Ishikawa (cell line): ENCODE measurements around the gene AGAP1.

ENCODE experiments used
- EGR1 ChIP-seq: IDR thresholded peaks from 2 replicates; pipeline ENCODE4 v1.6.1; 2012
- EP300 ChIP-seq: IDR thresholded peaks from 2 replicates; pipeline ENCODE4 v1.6.1; 2012; ENCODE audit warnings: borderline replicate concordance
- NFIC ChIP-seq: IDR thresholded peaks from 2 replicates; pipeline ENCODE4 v1.6.1; 2012
- TAF1 ChIP-seq: IDR thresholded peaks from 2 replicates; pipeline ENCODE4 v1.6.1; 2012; ENCODE audit warnings: low read depth, mild to moderate bottlenecking
- YY1 ChIP-seq: IDR thresholded peaks from 2 replicates; pipeline ENCODE4 v1.6.1; 2012; ENCODE audit warnings: low read depth
- TF ChIP-seq, protein P1 (sequence below): IDR thresholded peaks from 2 replicates; pipeline ENCODE4 v1.6.1; 2012; ENCODE audit warnings: low read depth, mild to moderate bottlenecking
- TF ChIP-seq, protein P2 (sequence below): IDR thresholded peaks from 2 replicates; pipeline ENCODE4 v1.6.1; 2012

DNA sequence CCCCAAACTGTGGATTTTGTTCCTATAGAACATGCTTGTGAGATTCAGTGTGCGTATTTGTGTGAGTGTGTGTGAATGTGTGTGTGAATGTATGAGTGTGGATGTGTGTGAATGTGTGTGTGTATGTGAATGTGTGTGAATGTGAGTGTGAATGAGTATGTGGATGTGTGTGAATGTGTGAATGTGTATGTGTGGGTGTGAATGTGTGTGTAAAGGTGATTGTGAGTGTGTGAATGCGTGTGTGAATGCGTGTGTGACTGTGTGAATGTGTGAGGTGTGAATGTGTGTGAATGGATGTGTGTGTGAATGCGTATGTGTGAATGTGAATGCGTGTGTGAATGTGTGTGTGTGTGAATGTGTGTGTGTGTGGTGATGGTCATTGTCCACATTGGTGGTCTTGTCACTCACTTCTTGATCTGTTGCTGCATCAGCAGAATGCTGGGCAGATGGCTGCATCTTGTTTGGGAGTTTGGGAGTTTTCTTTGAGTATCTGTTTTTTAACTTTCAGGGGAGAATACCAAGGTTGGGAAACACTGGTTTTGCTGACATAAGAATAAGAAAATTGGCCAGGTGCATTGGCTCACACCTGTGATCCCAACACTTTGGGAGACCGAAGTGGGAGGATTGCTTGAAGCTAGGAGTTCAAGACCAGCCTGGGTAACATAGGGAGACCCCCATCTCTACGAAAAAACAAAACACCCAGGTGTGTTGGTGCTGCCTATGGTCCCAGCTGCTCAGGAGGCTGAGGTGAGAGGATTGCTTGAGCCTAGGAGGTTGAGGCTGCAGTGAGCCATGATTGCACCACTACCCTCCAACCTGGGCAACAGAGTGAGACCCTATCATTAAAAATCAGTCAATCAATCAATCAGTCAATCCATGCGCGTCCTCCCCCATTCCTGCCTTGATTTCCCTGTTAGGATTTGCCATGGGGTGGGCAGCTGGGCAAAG lies 18.2 kb downstream of the AGAP1 start:
- TF ChIP-seq, protein P1, sequence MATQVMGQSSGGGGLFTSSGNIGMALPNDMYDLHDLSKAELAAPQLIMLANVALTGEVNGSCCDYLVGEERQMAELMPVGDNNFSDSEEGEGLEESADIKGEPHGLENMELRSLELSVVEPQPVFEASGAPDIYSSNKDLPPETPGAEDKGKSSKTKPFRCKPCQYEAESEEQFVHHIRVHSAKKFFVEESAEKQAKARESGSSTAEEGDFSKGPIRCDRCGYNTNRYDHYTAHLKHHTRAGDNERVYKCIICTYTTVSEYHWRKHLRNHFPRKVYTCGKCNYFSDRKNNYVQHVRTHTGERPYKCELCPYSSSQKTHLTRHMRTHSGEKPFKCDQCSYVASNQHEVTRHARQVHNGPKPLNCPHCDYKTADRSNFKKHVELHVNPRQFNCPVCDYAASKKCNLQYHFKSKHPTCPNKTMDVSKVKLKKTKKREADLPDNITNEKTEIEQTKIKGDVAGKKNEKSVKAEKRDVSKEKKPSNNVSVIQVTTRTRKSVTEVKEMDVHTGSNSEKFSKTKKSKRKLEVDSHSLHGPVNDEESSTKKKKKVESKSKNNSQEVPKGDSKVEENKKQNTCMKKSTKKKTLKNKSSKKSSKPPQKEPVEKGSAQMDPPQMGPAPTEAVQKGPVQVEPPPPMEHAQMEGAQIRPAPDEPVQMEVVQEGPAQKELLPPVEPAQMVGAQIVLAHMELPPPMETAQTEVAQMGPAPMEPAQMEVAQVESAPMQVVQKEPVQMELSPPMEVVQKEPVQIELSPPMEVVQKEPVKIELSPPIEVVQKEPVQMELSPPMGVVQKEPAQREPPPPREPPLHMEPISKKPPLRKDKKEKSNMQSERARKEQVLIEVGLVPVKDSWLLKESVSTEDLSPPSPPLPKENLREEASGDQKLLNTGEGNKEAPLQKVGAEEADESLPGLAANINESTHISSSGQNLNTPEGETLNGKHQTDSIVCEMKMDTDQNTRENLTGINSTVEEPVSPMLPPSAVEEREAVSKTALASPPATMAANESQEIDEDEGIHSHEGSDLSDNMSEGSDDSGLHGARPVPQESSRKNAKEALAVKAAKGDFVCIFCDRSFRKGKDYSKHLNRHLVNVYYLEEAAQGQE: no peak
- TF ChIP-seq TAF1: no peak
- no peak for TF ChIP-seq EP300
- TF ChIP-seq, protein P2, sequence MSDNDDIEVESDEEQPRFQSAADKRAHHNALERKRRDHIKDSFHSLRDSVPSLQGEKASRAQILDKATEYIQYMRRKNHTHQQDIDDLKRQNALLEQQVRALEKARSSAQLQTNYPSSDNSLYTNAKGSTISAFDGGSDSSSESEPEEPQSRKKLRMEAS: no peak
- no peak for TF ChIP-seq NFIC
- TF ChIP-seq YY1: no peak
- no peak for TF ChIP-seq EGR1
